PFSK-1 (cell line): ENCODE results near the gene HOXA13.

Source experiments
- FOXP2 ChIP-seq: optimal IDR thresholded peaks from 2 replicates; pipeline ENCODE3; 2011; ENCODE audit warnings: borderline replicate concordance, control low read depth, inconsistent platforms; ENCODE audit not compliant: insufficient read depth; ENCODE audit errors: extremely low read length, extremely low read depth
- POLR2AphosphoS5 ChIP-seq: IDR thresholded peaks from 2 replicates; pipeline ENCODE4 v1.6.1; 2012; ENCODE audit warnings: low read depth, mild to moderate bottlenecking, control low read depth, low read length, moderate library complexity
- REST ChIP-seq, 2 experiments: IDR thresholded peaks; 2 replicates each; pipeline versions ENCODE4 v1.6.1 to v1.8.0; 2011 to 2012; ENCODE audit warnings: low read depth in 2 of 2, low read length in 2 of 2, control low read depth in 1 of 2, inconsistent platforms in 1 of 2, mild to moderate bottlenecking in 1 of 2, moderate library complexity in 1 of 2; ENCODE audit not compliant: insufficient read depth in 1 of 2
- SIN3A ChIP-seq: IDR thresholded peaks from 2 replicates; pipeline ENCODE4 v1.6.1; 2012; ENCODE audit warnings: mild to moderate bottlenecking, low read length, moderate library complexity, borderline replicate concordance; ENCODE audit not compliant: insufficient read depth
- TAF1 ChIP-seq: IDR thresholded peaks from 2 replicates; pipeline ENCODE4 v1.6.1; 2012; ENCODE audit warnings: low read length, control low read depth, borderline replicate concordance; ENCODE audit not compliant: insufficient read depth

HOXA13 gene

GRCh38 chr7:27168265-27168947 is 31.5 kb downstream of the HOXA13 start:
- no peak for TF ChIP-seq TAF1
- no peak for TF ChIP-seq FOXP2
- no peak for TF ChIP-seq REST (IDR thresholded peaks at IDR 0.05; ENCODE audit: insufficient read depth in 1 of 2, low read depth in 2 of 2, low read length in 2 of 2)
- TF ChIP-seq POLR2AphosphoS5, result no peak

GRCh38 chr7:27167916-27168264 is 32.0 kb downstream of the HOXA13 start:
- TF ChIP-seq FOXP2 (no peak), TAF1 (no peak), SIN3A (no peak)

GRCh38 chr7:27166531-27167505 is 33.1 kb downstream of the HOXA13 start:
- no peak for TF ChIP-seq REST (IDR thresholded peaks at IDR 0.05; ENCODE audit: insufficient read depth in 1 of 2, low read depth in 2 of 2, low read length in 2 of 2)

GRCh38 chr7:27165996-27166530 is 33.8 kb downstream of the HOXA13 start:
- TF ChIP-seq POLR2AphosphoS5 (no peak), FOXP2 (no peak), REST (IDR thresholded peaks at IDR 0.05; ENCODE audit: insufficient read depth in 1 of 2, low read depth in 2 of 2, low read length in 2 of 2) (no peak), TAF1 (no peak), SIN3A (no peak)

DNA sequence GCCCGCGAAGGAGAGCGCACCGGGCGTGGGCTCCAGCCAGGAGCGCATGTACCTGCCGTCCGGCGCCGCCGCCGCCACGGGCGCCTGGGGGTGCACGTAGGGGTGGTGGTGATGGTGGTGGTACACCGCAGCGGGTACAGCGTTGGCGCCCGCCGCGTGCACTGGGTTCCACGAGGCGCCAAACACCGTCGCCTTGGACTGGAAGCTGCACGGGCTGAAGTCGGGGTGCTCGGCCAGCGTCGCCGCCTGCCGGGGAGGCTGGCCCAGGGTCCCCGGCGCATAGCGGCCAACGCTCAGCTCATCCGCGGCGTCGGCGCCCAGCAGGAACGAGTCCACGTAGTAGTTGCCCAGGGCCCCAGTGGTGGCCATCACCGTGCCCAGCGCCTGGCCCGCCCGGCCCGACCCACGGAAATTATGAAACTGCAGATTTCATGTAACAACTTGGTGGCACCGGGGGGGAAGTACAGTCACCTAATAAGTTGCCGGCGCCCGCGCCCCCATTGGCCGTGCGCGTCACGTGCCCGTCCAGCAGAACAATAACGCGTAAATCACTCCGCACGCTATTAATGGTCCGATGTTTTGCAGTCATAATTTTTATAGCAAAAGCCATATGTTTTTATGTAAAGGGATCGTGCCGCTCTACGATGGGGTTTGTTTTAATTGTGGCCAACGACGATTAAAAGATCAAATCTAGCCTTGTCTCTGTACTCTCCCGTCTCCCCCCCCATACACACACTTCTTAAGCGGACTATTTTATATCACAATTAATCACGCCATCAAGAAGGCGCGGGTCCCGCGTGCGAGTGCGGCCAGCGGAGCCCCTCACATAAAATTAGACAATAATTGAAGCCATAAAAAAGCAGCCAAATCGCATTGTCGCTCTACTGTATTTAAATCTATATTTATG is 34.5 kb downstream of the HOXA13 start, which contains the start of gene HOXA9:
Gene HOXA9 (minus strand): TSS at position 449 of the 907 bp plus-strand sequence. CDS start 80 bp downstream, at position 369.
- TF ChIP-seq SIN3A (no peak), FOXP2 (no peak), REST (IDR thresholded peaks at IDR 0.05; ENCODE audit: insufficient read depth in 1 of 2, low read depth in 2 of 2, low read length in 2 of 2) (no peak), POLR2AphosphoS5 (no peak), TAF1 (no peak)
